GM10248 (cell line): ENCODE measurements around the gene GSK3B.
"Not testable (repeated sequence)": the region's sequence is repeated elsewhere in the genome, so short reads cannot be mapped to it uniquely, and the experiment has no call there.

Experiments
- CTCF ChIA-PET: fragments of 300-600 bp; sonication (Branson Sonifier 250); formaldehyde crosslinking; extraction: SDS; loops from one replicate; lab custom pipeline; 2021; ENCODE audit warnings: antibody characterized with exemption; lab: Yijun Ruan, JAX
- POLR2A ChIA-PET: fragments of 350-650 bp; sonication (Branson Sonifier 250); formaldehyde crosslinking; extraction: SDS; loops from one replicate; lab custom pipeline; 2020; ENCODE audit warnings: antibody characterized with exemption; lab: Yijun Ruan, JAX
- DNase-seq: peaks from one replicate; pipeline ENCODE4 v3.0.0; 2012; ENCODE audit errors: extremely low spot score
- CTCF ChIP-seq: IDR thresholded peaks from 2 replicates; pipeline ENCODE4 v1.5.1; 2012; ENCODE audit warnings: mild to moderate bottlenecking, low read depth; ENCODE audit errors: extremely low read depth, missing control alignments, control extremely low read depth

GSK3B gene

GRCh38 chr3:119898478-119899191, 195.6 kb downstream of the GSK3B start:
- ChIA-PET POLR2A (no interaction called here), CTCF (interaction anchor here (0.8 kb wide), 1 partner anchor 40 kb away, joined by 3 read pairs; no protein-coding TSS in a partner anchor)
- no peak for DNase-seq
- TF ChIP-seq CTCF: no peak

GRCh38 chr3:119894195-119894594, 200.1 kb downstream of the GSK3B start:
- POLR2A ChIA-PET: no interaction called here
- TF ChIP-seq CTCF: no peak
- no peak for DNase-seq
- CTCF ChIA-PET: interaction anchor here (1.0 to 3.3 kb wide), 5 partner anchors 8 to 205 kb away, joined by 3 to 22 read pairs (median 3); no protein-coding TSS in a partner anchor

GRCh38 chr3:119893769-119894168, 200.5 kb downstream of the GSK3B start:
- CTCF ChIA-PET: interaction anchor here (1.0 to 3.3 kb wide), 9 partner anchors 9 to 523 kb away, joined by 3 to 22 read pairs (median 8); no protein-coding TSS in a partner anchor
- POLR2A ChIA-PET: no interaction called here
- no peak for TF ChIP-seq CTCF
- DNase-seq: no peak

GRCh38 chr3:119891944-119892721, 202.1 kb downstream of the GSK3B start:
- CTCF ChIA-PET: interaction anchor here (0.7 to 3.3 kb wide), 33 partner anchors 9 to 524 kb away, joined by 3 to 22 read pairs (median 4); no protein-coding TSS in a partner anchor
- POLR2A ChIA-PET: no interaction called here
- peak; percentile 19 for DNase-seq
- peak; percentile 60 for TF ChIP-seq CTCF

GRCh38 chr3:119888681-119889080, 205.6 kb downstream of the GSK3B start:
- POLR2A ChIA-PET, CTCF ChIA-PET, DNase-seq: not testable (repeated sequence)

- ChIA-PET CTCF (no interaction called here), POLR2A (no interaction called here)
- DNase-seq: no peak
- TF ChIP-seq CTCF: no peak
Observed at GRCh38 chr3:119885746-119886530, 208.3 kb downstream of the GSK3B start.
